SH-SY5Y (cell line): ENCODE data around the gene NBEA.

ENCODE experiments used
- GATA2 ChIP-seq: IDR thresholded peaks from 2 replicates; pipeline ENCODE4 v1.6.1; 2011; ENCODE audit warnings: mild to moderate bottlenecking, low read depth, low read length
- GATA3 ChIP-seq: IDR thresholded peaks from 2 replicates; pipeline ENCODE4 v1.6.1; 2011; ENCODE audit warnings: low read depth, mild to moderate bottlenecking, low read length, moderate library complexity

Gene NBEA

GRCh38 chr13:35672611-35673010 is 730.5 kb downstream of the NBEA start:
- no peak for TF ChIP-seq GATA3
- TF ChIP-seq GATA2: no peak

DNA sequence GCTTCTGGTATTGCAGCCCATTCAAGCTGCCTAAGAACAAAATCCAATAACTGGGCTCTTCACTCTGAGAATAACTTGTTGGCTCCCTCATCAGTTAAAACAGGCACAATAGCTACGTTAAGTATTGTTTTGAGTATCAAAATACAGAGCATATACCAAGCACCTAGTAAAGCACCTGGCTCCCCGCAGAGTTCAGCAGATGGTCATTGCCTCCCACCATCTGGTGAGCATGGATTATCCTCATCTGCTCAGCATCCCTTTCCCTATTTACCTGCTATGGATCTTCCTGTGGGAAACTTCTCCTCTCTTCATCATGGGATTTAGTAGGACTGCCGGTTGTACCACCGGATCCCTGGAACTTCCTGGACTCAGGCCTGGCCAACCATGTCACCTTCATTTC is 733.6 kb downstream of the NBEA start:
- TF ChIP-seq GATA3 (no peak), GATA2 (no peak)

DNA sequence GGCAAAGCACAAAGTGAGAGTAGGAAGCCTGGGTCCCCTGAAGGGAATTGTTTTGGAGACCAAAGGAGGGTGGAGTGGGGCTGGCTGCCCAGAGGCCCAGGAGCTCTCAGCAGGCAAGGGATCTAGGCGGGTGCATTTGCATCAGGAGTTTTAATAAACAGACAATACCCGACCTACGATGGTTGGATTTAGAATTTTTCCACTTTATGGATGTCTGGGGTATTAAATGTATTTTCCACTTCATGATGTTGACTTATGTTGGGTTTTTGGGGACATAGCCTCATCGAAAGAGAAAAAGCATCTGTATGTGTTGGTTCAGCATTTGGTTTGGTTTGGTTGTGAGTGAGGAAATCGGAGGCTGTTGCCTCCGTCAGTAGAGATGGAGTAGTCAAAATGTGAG is 739.6 kb downstream of the NBEA start:
- TF ChIP-seq GATA3 (no peak), GATA2 (no peak)

GRCh38 chr13:35684432-35684831 is 742.4 kb downstream of the NBEA start:
- no peak for TF ChIP-seq GATA3
- no peak for TF ChIP-seq GATA2

DNA sequence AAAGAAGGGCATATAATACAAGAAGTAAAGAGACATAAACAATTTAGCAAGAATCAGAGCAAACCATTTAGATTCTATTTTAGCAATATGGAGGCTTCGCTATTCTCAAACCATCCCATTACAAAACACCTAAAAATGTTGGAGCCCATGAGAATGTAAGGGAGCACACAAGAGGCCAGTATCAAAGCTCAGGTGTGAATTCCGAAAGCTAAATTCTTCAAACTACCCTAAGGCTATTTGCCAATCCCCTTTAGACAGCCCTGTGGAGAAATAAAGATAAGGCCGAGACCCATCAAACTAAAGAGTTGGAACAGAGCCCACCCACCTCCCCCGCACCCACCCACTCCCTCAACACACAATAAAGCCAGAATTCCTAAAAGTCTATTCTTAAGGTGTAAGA is 745.3 kb downstream of the NBEA start:
- TF ChIP-seq GATA2: no peak
- TF ChIP-seq GATA3: no peak

DNA sequence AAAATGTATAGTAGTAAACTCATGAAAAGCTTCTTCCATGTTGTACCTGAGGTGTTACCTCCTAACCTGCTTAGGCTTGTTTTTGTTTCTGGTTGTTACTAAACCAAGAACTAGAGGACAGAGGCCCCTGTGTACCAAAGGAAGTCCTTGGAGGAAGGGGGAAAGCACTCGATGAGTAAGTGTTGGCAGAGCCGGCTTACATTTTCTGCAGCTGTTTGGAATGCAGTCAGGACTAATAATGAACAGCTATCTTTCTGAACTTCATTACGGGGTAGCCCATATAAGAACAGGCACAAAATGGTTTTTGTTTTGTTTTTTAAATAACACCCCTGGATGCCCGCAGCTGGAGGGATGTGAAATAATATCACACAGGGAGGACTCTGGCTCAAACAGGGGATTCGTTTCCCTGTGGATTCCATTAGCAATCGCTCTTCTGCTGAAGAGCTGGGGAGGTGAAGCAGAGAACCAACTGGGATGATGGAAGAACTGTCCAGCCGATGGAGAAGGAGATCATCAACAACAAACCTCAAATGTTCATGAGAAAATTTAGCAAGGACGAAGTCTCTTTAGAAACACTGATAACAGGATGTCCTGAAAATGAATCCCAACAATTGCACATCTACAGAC is 748.6 kb downstream of the NBEA start:
- no peak for TF ChIP-seq GATA2
- TF ChIP-seq GATA3: no peak

DNA sequence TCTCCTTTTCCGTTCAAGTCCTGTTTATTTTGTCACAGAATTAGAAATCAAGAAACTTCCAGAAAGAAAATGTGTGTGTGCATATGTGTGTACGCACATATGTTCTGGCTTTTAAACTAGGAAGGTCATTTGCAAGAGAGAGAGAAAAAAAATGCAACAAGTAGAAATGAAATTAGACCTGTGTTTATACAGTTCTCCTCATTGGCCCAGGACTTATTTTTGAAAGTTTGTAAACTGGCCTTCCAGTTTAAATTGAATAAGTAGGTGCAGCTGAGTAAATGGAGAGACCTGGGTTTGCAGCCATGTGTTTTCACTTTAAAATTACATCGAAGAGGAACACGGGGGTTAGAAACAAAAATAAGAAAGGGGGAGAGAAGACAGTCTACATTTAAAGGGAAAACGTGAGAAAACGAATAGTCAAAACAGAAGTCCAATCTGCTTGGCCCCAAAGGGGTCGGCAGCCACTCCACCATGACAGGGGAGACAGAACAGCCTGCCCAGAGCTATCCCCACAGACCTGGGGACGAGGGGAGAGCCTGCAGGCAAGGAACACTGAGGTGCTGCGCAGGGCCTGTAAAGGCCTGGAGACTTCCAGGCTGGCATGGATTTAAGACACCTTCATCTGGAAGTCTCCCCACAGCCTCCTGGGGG is 751.2 kb downstream of the NBEA start:
- TF ChIP-seq GATA3 (no peak), GATA2 (no peak)

DNA sequence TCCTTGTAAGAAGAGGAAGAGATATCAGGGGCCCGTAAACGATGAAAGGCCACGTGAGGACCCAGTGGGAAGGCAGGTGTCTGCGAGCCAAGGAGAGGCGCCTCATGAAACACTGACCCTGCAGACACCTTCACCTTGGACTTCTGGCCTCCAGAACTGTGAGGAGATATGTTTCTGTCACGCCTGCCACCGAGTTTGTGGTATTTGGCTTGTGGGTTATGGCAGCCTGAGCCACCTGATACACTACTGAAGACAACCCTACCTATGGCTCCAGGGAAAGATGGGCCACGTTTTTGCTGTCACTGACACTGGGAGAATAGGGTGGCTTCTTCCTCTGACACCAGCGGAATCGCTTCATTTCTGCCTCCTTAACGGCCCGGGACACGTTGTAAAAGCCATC is 752.0 kb downstream of the NBEA start:
- TF ChIP-seq GATA3: no peak
- TF ChIP-seq GATA2: no peak

- TF ChIP-seq GATA3 (no peak), GATA2 (no peak)
Measured at GRCh38 chr13:35694549-35695447, 752.7 kb downstream of the NBEA start.

GRCh38 chr13:35695448-35695770 is 753.3 kb downstream of the NBEA start:
- TF ChIP-seq GATA3: no peak
- no peak for TF ChIP-seq GATA2

DNA sequence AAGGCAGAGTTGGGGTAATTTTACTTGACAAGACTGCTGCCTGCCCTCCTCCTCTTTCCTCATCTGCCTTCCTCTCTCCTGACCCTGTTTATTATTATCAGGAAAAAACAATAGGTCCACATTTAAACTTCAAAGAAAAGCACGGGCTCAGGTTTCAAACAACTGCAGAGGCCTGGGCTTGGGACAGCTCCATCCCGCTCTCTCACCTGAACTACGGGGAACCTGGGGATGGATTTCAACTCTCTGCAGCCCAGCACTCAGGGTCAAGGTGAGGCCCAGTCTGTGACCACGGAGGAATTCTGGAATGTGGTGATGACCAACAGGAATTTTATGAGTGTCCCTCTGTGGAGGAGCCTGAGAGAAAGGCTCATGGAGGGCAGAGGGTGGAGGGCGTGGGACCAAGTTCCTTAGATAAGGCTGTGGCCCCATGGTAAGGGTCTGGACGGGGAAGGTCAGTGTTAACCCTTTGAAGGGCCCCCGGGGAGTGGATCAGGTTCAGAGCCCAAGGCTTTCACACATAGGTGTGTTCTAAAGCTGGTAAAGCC is 755.2 kb downstream of the NBEA start:
- TF ChIP-seq GATA2: no peak
- TF ChIP-seq GATA3: no peak

DNA sequence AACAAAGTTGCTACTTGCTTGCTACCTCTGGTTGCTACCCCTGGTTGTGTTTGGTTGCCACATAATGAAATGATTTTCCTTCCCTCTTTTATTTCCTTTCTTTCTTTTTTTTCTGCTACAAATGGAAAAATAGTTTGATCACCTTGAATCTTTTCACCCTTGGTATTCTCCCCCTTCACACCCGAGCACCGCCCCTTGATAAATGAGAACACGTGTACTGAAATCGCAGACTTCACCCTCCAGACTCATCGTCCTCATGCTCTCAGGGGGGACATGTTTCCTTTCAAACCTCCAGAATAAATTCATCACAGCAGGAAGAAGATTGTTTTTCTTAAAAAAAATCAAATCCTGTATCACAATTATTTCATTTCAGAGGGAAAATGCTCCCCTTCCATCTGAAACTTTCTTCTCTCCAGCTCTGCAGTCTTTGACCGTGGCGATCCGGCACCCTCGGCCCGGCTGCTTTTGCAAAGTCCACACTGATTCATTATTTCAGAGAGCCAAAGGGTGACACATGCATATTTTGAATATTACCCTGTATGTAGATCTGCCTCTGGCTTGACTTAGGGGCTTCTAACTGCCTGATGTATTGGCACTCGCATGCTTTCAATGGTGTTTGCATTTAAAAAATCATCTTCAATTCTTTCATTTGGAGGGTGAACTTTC is 757.0 kb downstream of the NBEA start:
- no peak for TF ChIP-seq GATA3
- no peak for TF ChIP-seq GATA2

GRCh38 chr13:35699825-35700510 is 757.9 kb downstream of the NBEA start:
- TF ChIP-seq GATA3 (no peak), GATA2 (no peak)
